GM12874 (cell line): ENCODE data around the gene SPATA1.

ENCODE experiments used
- TF ChIP-seq, protein P1 (sequence below): IDR thresholded peaks from 2 replicates; pipeline ENCODE4 v1.5.1; 2011; ENCODE audit warnings: low read depth, mild to moderate bottlenecking, control low read depth, low read length, moderate library complexity; ENCODE audit not compliant: insufficient read depth

The SPATA1 gene

DNA sequence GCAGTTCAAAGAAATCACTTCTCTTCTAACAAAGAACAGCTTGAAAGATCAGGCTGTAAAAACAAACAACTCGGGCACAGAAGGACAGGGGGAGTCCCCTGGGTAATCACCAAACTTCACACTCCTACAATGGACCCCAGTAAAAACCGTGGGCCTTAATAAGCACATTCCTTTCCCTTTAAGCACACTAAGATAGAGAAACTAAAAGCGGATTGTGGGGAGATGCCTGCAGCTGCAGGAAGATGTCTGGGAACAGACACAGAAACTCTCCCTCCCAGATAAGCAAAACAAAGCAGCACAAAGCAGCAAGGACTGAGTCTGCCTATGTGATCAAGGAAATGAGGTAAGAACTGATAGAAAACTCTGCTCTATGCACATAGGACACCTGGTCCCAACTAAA, 105.6 kb downstream of the SPATA1 start:
- TF ChIP-seq, protein P1, sequence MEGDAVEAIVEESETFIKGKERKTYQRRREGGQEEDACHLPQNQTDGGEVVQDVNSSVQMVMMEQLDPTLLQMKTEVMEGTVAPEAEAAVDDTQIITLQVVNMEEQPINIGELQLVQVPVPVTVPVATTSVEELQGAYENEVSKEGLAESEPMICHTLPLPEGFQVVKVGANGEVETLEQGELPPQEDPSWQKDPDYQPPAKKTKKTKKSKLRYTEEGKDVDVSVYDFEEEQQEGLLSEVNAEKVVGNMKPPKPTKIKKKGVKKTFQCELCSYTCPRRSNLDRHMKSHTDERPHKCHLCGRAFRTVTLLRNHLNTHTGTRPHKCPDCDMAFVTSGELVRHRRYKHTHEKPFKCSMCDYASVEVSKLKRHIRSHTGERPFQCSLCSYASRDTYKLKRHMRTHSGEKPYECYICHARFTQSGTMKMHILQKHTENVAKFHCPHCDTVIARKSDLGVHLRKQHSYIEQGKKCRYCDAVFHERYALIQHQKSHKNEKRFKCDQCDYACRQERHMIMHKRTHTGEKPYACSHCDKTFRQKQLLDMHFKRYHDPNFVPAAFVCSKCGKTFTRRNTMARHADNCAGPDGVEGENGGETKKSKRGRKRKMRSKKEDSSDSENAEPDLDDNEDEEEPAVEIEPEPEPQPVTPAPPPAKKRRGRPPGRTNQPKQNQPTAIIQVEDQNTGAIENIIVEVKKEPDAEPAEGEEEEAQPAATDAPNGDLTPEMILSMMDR: no peak

DNA sequence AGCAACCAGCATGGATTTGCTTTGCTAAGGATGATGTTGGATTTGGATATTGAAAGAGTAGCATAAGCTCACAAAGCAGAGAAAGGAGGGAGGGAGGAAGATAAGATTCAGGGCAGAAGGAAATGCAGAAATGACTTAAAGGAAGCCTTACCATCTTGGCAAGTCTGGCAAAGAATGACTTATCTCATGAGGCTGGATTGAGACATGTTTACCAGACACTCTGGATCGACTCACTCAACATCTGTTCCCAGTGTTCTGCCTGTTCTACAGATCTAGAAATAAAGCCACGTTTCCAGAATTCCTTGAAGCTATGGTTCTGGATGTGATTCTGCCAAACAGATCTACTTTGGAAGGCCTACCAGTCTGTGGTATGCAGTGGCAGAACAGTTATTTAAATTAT, 106.8 kb downstream of the SPATA1 start:
- TF ChIP-seq, protein P1: no peak

DNA sequence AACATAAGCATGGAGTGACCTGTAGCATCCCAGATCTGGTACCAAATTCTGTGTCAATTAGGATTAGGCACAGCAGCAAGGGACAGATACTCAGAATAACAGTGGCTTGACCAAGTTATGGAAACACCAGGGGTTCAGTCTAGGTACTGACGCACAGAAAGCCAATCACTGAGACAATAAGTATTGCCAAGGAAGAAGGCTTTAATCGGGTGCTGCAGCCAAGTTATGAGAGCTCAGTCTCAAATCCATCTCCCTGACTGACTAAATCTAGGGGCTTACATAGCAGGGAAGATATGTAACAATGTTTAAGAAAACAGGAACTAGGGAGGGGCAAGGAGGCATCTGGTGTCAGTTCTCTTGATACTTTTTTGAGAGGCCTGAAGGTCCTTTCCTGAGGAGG, 107.7 kb downstream of the SPATA1 start:
- TF ChIP-seq, protein P1: no peak

DNA sequence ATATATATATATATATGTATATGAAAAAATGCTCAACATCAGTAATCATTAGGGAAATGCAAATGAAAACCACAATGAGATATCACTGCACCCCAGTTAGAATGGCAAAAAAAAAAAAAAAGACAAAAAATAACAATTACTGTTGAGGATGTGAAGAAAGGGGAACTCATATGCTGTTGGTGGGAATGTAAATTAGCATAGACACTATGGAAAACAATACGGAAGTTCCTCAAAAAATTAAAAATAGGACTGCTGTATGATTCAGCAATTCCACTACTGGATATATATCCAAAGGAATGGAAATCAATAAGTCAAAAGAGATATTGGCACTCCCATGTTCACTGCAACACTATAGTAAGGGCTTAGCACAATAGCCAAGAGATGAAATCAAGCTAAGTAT, 109.6 kb downstream of the SPATA1 start:
- TF ChIP-seq, protein P1: no peak
